Placental pericyte (primary cell): ENCODE results near the gene CHRM3. TPM values are rescaled to one million over a fixed set of nuclear protein-coding genes. Genes with fewer than 3 reads are reported as not detected.

ENCODE experiments used
- total RNA-seq: library from RNA; depleted of rRNA; stranded (reverse); fragments of >200 nt; gene quantifications from 2 replicates; pipeline ENCODE4 v1.2.3, GENCODE V29; 2012

CHRM3 gene
- under 0.01 TPM in 2 replicates for total RNA-seq

DNA sequence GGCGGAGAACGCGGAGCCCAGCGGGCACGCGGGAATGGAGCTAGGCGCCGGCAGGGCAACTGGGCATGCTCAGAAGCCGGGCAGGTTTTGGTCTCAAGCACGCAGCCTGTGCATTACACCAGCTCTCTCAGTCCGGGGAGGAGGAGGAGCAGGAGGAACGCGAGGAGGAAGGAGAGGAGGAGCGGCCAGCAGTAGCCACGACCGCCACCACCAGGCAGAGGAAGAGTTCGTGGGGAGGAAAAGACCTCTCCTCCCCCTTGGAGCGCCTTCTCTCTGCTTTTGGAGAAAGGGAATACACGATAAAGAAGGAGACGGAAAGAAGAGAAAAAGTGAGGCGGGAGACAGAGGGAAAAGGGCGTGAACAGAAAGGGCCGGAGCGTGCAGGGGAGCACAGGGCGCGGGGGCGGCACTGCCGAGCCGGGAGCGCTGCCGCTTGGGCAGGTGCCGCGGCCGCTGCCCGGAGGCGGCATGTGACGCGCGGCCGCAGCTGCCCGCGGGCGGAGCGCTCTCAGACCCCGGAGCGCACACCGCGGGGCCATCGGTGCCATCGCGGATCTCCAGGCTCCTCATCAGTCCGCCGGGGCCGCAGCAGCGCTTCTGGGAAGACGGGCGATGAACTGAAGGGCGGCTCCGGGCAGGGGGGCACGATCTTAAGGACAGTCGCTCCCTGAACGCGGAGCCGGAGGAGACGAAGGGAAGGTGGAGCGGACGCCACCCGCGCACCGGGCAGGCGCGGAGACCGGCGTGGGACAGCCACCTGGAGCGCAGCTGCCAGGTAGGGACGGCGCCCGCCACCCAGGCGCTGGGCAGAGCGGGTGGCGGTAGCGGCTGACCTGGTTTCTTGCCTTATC lies at the start of gene CHRM3:
Gene CHRM3, plus strand, starts transcription at position 116 of the 851 bp plus-strand sequence. CDS start 520,884 bp downstream, outside the sequence.

